Measurements from ENCODE around the gene VSX1.

- TF ChIP-seq NFIC (IDR thresholded peaks at IDR 0.05; ENCODE audit: borderline replicate concordance) (no peak), FOXM1 (IDR thresholded peaks at IDR 0.05; ENCODE audit: low read depth) (no peak), CTCF (IDR thresholded peaks at IDR 0.05) (no peak), GABPA (IDR thresholded peaks at IDR 0.05; ENCODE audit: low read depth) (no peak), MAX (IDR thresholded peaks at IDR 0.05; ENCODE audit: low read depth) (no peak), REST (IDR thresholded peaks at IDR 0.05; ENCODE audit: low read depth, low read length) (no peak)
Observed at GRCh38 chr20:25030649-25031207, 51.2 kb downstream of the VSX1 start.

All from SK-N-SH (cell line).